GDM1 (cell line): ENCODE measurements around the gene NPEPPS.
A peak's percentile ranks its signal among the peaks of the same experiment; 100 is the strongest.

ENCODE experiments used
- DNase-seq: peaks from one replicate; lab custom pipeline; 2025; lab: John Stamatoyannopoulos, UW

Gene NPEPPS

DNA sequence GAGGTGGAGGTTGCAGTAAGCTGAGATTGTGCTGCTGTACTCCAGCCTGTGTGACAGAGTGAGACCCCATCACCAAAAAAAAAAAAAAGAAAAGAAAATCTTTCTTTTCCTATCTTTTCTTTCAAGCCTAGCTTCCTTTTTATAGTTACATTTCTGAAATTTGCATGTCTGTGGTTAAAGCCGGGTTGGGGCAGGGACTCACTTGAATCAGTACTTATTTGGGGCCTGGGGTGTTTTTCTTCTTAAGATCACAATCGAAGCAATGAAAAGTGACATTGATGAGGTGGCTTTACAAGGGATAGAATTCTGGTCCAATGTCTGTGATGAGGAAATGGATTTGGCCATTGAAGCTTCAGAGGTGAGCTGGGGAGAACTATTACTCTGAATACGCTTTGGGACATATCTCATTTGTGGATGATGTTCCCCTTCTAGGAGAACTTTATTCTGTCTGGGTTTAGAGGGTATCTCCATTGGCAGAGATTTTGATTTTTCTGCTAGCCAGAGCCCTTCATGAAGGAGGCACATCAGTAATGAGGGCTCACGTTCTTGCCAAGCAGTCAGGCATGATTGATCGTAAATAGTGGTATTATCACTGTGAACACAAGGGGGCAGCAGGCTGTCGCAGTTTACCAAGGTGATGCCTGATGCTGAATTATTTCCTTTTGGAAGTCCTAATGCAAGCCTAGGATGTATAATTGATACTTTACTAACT is 133.2 kb downstream of the NPEPPS start:
- DNase-seq: peak; percentile 29

DNA sequence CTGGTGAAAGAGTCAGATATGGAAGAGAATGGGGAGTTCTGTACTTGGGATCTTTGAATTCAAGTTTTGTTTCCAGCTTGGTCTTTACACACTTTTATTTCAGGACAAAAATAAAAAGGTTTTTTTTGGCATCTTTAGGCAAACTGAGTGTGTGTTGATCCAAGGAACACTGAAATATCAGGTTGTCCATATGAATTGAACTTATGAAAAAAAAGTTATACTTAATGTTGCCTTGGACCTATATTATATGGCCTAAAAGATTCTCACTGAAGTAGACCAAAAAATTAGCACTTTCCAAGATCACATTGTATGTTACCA is 133.7 kb downstream of the NPEPPS start:
- no peak for DNase-seq

DNA sequence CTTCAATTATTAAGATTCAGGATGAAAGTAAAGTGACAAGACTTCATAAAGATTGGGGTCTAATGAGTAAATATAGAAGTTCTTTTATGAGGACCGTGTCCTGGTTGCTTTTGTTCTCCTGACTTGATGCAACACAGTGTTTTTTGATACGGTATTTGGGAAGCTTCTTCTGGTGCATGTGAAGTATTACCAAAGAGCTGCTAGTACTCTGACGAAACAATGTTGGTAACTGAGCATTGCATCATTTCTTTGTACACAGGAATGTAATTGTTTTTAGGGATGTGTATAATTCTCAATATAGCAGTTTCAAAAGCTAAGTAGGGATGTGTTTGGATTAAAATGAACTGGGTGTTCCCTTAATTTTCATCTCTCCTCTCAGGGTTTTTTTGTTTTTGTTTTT is 134.7 kb downstream of the NPEPPS start:
- no peak for DNase-seq

DNA sequence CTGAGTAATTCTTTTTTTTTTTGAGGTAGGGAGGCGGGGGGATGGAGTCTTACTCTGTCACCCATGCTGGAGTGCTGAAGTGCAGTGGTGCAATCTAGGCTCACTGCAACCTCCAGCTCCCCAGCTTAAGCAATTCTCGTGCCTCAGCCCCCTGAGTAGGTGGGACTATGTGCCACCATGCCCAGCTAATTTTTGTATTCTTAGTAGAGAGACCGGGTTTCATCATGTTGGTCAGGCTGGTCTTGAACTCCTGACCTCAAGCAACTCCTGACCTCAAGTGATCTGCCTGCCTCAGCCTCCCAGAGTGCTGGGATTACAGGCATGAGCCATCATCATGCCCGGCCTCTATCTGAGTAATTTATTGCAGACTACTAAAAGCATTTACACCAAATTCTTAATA is 138.2 kb downstream of the NPEPPS start:
- DNase-seq: no peak

DNA sequence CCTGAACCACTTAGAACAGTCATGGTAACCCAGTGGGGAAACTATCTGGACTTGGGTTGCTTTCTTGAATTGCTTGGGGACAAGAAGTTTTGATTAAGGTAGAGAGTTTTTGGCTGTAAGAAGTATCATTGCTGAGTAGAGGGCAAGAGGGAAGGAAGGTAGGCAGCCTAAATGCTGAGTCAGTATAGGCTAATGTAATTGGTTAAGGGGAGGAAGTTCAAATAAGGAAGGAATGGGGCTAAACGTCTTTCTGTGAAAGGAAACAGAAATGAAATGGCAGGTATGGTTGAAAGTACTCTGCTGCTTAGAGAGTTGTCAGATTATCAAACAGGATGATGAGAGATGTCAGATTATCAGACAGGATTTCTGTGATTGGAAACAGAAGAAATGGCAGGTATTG is 139.2 kb downstream of the NPEPPS start:
- DNase-seq: peak; percentile 17
